HCT116 (cell line): ENCODE measurements around the gene MXD1. TPM values are rescaled to one million over a fixed set of nuclear protein-coding genes. Genes with fewer than 3 reads are reported as not detected.

ENCODE experiments used
- ATAC-seq: fragments of 200-7000 bp; cut with Tn5 transposase; 2 replicates; pipeline ENCODE4 v1.9.1; 2020; ENCODE audit warnings: mild to moderate bottlenecking, moderate library complexity
- BruUV-seq: library from RNA; stranded (reverse); fragments of 400-500 nt; replicated peaks from 2 replicates; lab custom pipeline; 2021; lab: Mats Ljungman, UMichigan
- CTCF ChIA-PET: fragments of 300-600 bp; sonication (Branson Sonifier 250); formaldehyde crosslinking; loops from one replicate; lab custom pipeline; 2021; ENCODE audit warnings: antibody characterized with exemption; lab: Charles Lee
- POLR2A ChIA-PET: fragments of 300-600, 350-600 bp; sonication (Branson Sonifier 250); formaldehyde crosslinking; loops from one replicate; lab custom pipeline; 2021; ENCODE audit warnings: antibody characterized with exemption; lab: Charles Lee
- RAD21 ChIA-PET, 2 experiments: fragments of 300-600 bp; sonication (Branson Sonifier 250); formaldehyde crosslinking; loops; one replicate each; lab custom pipeline; 2023; ENCODE audit warnings: low total read pairs in 2 of 2; ENCODE audit not compliant: uncharacterized antibody in 2 of 2, unreplicated experiment in 2 of 2, low non-redundant PET in 1 of 2; lab: Charles Lee
- DNase-seq: peaks from one replicate; pipeline ENCODE4 v3.0.0-alpha.2; 2010; ENCODE audit warnings: low read depth, low spot score
- H2AFZ ChIP-seq: fragments of 200-600 bp; shearing (Covaris generic), sonication (generic); 2 replicates; pipeline ENCODE4 v1.6.1; 2017; ENCODE audit warnings: low read depth, mixed run types, mixed read lengths, antibody characterized with exemption, low read length; ENCODE audit not compliant: poor library complexity, severe bottlenecking
- H3K27ac ChIP-seq: 2 replicates; pipeline ENCODE4 v1.5.1; 2012; ENCODE audit warnings: low read depth, low read length
- H3K27me3 ChIP-seq: fragments of 200-600 bp; sonication (generic); 2 replicates; pipeline ENCODE4 v1.6.1; 2016; ENCODE audit warnings: mixed run types, low read length, mixed read lengths; ENCODE audit not compliant: insufficient read depth
- H3K36me3 ChIP-seq, 2 experiments: fragments of 200-500 bp in 1 of 2; fragments of 200-600 bp in 1 of 2; sonication (Bioruptor generic) in 1 of 2; sonication (generic) in 1 of 2; 2 replicates each; pipeline versions ENCODE4 v1.5.1 to v1.6.1; 2014 to 2016; ENCODE audit warnings: low read length in 2 of 2, inconsistent platforms in 1 of 2, mixed read lengths in 1 of 2, mixed run types in 1 of 2; ENCODE audit not compliant: insufficient read depth in 2 of 2, control insufficient read depth in 1 of 2
- H3K4me1 ChIP-seq, 2 experiments: fragments of 200-600 bp in 1 of 2; sonication (generic) in 1 of 2; 2 replicates each; pipeline versions ENCODE4 v1.5.1 to v1.6.1; 2012 to 2017; ENCODE audit warnings: low read length in 2 of 2, inconsistent platforms in 1 of 2, mild to moderate bottlenecking in 1 of 2, mixed read lengths in 1 of 2, mixed run types in 1 of 2, moderate library complexity in 1 of 2; ENCODE audit not compliant: insufficient read depth in 2 of 2, control insufficient read depth in 1 of 2
- H3K4me2 ChIP-seq: fragments of 200-600 bp; sonication (generic); 2 replicates; pipeline ENCODE4 v1.6.1; 2017; ENCODE audit warnings: mixed run types, low read length, mixed read lengths
- H3K4me3 ChIP-seq, 2 experiments: fragments of 200-600 bp in 1 of 2; sonication (generic) in 1 of 2; replicated peaks in 1 of 2; 2 replicates each; pipeline ENCODE4 v1.5.1; 2011 to 2016; ENCODE audit warnings: low read length in 2 of 2, control low read depth in 1 of 2, low read depth in 1 of 2, mild to moderate bottlenecking in 1 of 2, mixed read lengths in 1 of 2, mixed run types in 1 of 2
- H3K79me2 ChIP-seq: fragments of 200-600 bp; sonication (generic); 2 replicates; pipeline ENCODE4 v1.6.1; 2017; ENCODE audit warnings: mild to moderate bottlenecking, mixed run types, low read length, moderate library complexity, mixed read lengths; ENCODE audit not compliant: insufficient read depth
- H3K9ac ChIP-seq: fragments of 200-600 bp; sonication (generic); 2 replicates; pipeline ENCODE4 v1.6.1; 2016; ENCODE audit warnings: low read length, mixed read lengths
- H3K9me2 ChIP-seq: fragments of 200-600 bp; sonication (generic), shearing (Covaris generic); 2 replicates; pipeline ENCODE4 v1.6.1; 2017; ENCODE audit warnings: mixed run types, mild to moderate bottlenecking, moderate library complexity; ENCODE audit not compliant: insufficient read depth
- H3K9me3 ChIP-seq, 2 experiments: fragments of 200-500 bp in 1 of 2; fragments of 200-600 bp in 1 of 2; sonication (Bioruptor generic) in 1 of 2; sonication (generic) in 1 of 2; 2 replicates each; pipeline ENCODE4 v1.6.1; 2014 to 2017; ENCODE audit warnings: low read length in 2 of 2, mixed read lengths in 2 of 2, inconsistent platforms in 1 of 2, low read depth in 1 of 2, mild to moderate bottlenecking in 1 of 2, mixed run types in 1 of 2, moderate library complexity in 1 of 2; ENCODE audit not compliant: control insufficient read depth in 1 of 2, insufficient read depth in 1 of 2
- H4K20me1 ChIP-seq: fragments of 200-600 bp; sonication (generic), shearing (Covaris generic); 2 replicates; pipeline ENCODE4 v1.6.1; 2017; ENCODE audit warnings: mixed run types, mild to moderate bottlenecking, moderate library complexity; ENCODE audit not compliant: insufficient read depth
- CTCF ChIP-seq, 3 experiments: fragments of 200-600 bp in 1 of 3; sonication (generic) in 1 of 3; IDR thresholded peaks in 2 of 3; conservative IDR thresholded peaks in 1 of 3; 2 replicates each; pipeline ENCODE4 v1.5.1; 2012 to 2017; ENCODE audit warnings: low read depth in 2 of 3, low read length in 2 of 3, antibody characterized with exemption in 1 of 3, borderline replicate concordance in 1 of 3, control low read depth in 1 of 3, mild to moderate bottlenecking in 1 of 3, mixed read lengths in 1 of 3, mixed run types in 1 of 3, moderate library complexity in 1 of 3; ENCODE audit not compliant: insufficient read depth in 1 of 3
- RAD21 ChIP-seq: IDR thresholded peaks from 2 replicates; pipeline ENCODE4 v1.6.1; 2012; ENCODE audit warnings: low read depth, mild to moderate bottlenecking
- TCF7L2 ChIP-seq: IDR thresholded peaks from 2 replicates; pipeline ENCODE4 v1.7.0; 2011; ENCODE audit warnings: borderline replicate concordance, inconsistent platforms; ENCODE audit not compliant: insufficient read depth, insufficient read length; ENCODE audit errors: extremely low read depth
- intact Hi-C: fragments of 100-400 bp; cut with micrococcal nuclease; formaldehyde crosslinking; loops from 2 replicates; pipeline ENCODE4 v1.10.0; 2022
- total RNA-seq: library from RNA; stranded (reverse); gene quantifications from one replicate; pipeline ENCODE4 v1.2.1, GENCODE V29; 2021; ENCODE audit not compliant: unreplicated experiment

Gene MXD1
- total RNA-seq, 1 experiment from 2014 or later, result 10.3 TPM

- TF ChIP-seq CTCF (IDR thresholded peaks at IDR 0.05 in 2 of 3, conservative IDR thresholded peaks at IDR 0.05 in 1 of 3; ENCODE audit: borderline replicate concordance in 1 of 3, insufficient read depth in 1 of 3, low read depth in 2 of 3, low read length in 2 of 3) (peak; percentile 36 to 83 (median 74); a peak in 5 of 6 replicates), TCF7L2 (no peak), RAD21 (peak; percentile 95)
- TF ChIP-seq, all 23 proteins: peak for 2
- H3K4me1 ChIP-seq, result peaks cover 0 to 18% of the 10 kb centered on the region in 2 experiments; a peak in 3 of 4 replicates
- no peak overlapping the region for H3K4me3 ChIP-seq
- H3K9ac ChIP-seq, result no peak overlapping the region
- H3K4me2 ChIP-seq, result no peak overlapping the region
- BruUV-seq, result no TSS peak
- no peaks in the 10 kb centered on the region for H3K27me3 ChIP-seq
- DNase-seq (peak; percentile 46), ATAC-seq (no peak)
- H3K36me3 ChIP-seq, result peaks cover 9 to 10% of the 10 kb centered on the region in 2 experiments; a peak in 1 of 4 replicates
- no peak overlapping the region for H2AFZ ChIP-seq
- no peaks in the 10 kb centered on the region for H3K9me2 ChIP-seq
- ChIA-PET POLR2A (interaction anchor here (1.0 to 3.1 kb wide), 4 partner anchors 159 to 279 kb away, joined by 4 to 32 read pairs (median 6); partner anchors contain the start of gene C2orf42), CTCF (interaction anchor here (0.6 to 6.0 kb wide), 10 partner anchors 151 to 391 kb away, joined by 3 to 78 read pairs (median 4); partner anchors contain the start of genes FAM136A and SNRPG), RAD21 (interaction anchor here (1.1 to 1.3 kb wide), 2 partner anchors 159 to 187 kb away, joined by 3 read pairs; no protein-coding TSS in a partner anchor)
- no peaks in the 10 kb centered on the region for H4K20me1 ChIP-seq
- intact Hi-C loops, result loop anchor here (1.0 to 5.0 kb wide), 5 partner anchors 190 to 735 kb away; partner anchors contain the start of genes C2orf42 and TIA1
- H3K27ac ChIP-seq, result no peak overlapping the region
- no peaks in the 10 kb centered on the region for H3K79me2 ChIP-seq
- no peaks in the 10 kb centered on the region for H3K9me3 ChIP-seq
Measured at GRCh38 chr2:69911985-69912563, 2.8 kb upstream of the MXD1 start.
